Endometrium (tissue), 2 donors: Measurements from ENCODE around the gene THRSP.
"Not testable (repeated sequence)": the region's sequence is repeated elsewhere in the genome, so short reads cannot be mapped to it uniquely, and the experiment has no call there.

Source experiments
- FAIRE-seq: peaks from 2 replicates; lab custom pipeline; 2012; peaks lifted over from hg19 to GRCh38; lab: Jason Lieb, UNC
- donor health status: control.
- donor health status: control.

Gene THRSP, protein sequence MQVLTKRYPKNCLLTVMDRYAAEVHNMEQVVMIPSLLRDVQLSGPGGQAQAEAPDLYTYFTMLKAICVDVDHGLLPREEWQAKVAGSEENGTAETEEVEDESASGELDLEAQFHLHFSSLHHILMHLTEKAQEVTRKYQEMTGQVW

DNA sequence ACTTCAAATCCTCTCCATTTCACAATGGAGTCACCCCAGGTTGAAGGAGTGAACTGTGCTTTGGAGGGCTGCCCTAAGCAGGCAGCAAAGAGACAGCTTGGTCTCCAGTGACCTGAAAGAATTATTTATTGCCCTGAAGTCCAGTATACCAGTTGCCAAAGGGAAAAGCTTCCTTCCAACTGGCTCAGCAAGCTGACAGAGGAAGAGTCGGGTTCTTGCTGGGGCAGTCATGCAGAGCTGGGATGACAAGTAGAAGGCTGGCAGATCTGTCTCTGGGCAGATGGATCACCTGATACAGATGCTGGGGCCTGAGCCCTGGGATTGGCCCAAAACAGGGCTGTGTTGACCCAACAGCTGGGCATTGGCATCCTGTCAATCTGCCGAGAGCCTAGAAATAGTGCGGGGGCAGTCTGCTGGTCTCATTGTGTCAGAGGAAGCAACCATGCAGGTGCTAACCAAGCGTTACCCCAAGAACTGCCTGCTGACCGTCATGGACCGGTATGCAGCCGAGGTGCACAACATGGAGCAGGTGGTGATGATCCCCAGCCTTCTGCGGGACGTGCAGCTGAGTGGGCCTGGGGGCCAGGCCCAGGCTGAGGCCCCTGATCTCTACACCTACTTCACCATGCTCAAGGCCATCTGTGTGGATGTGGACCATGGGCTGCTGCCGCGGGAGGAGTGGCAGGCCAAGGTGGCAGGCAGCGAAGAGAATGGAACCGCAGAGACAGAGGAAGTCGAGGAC, at the start of gene THRSP:
THRSP (plus strand) TSS at position 422 of the 742 bp plus-strand sequence; CDS start at position 443, 21 bp downstream.
- FAIRE-seq: no peak

DNA sequence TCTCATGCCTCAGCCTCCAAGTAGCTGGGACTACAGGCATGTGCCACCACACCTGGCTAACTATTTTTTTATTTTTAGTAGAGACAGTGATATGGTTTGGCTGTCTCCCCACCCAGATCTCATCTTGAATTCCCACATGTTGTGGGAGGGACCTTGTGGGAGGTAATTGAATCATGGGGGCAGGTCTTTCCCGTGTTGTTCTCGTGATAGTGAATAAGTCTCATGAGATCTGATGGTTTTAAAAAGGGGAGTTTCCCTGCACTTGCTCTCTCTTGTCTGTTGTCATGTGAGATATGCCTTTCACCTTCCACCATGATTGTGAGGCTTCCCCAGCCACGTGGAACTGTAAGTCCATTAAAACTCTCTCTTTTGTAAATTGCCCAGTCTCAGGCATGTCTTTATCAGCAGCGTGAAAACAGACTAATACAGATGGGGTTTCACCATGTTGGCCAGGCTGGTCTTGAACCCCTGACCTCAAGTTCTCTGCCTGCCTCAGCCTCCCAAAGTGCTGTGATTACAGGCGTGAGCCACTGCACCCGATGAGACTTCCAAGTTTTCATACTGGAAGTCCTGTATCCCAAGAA, 48.6 kb upstream of the THRSP start:
- FAIRE-seq: not testable (repeated sequence)

DNA sequence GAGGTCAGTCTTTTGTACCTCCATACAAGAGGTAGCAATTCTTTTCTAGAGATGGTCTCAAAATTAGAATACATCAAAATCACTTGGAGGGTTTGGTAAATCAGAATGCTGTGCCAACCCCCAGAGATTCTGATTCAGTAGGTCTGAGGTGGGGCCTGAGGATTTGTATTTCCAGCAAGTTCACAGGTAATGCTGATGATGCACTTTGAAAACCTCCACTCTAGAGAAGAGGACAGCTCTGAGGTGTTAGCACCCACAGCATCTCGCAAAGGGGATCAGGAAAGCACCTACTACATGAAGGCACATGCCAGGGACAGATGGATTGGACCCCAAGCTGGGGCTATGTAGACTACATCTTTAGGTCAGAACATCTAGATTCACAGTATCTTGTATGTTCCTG, 47.8 kb upstream of the THRSP start:
- no peak for FAIRE-seq

DNA sequence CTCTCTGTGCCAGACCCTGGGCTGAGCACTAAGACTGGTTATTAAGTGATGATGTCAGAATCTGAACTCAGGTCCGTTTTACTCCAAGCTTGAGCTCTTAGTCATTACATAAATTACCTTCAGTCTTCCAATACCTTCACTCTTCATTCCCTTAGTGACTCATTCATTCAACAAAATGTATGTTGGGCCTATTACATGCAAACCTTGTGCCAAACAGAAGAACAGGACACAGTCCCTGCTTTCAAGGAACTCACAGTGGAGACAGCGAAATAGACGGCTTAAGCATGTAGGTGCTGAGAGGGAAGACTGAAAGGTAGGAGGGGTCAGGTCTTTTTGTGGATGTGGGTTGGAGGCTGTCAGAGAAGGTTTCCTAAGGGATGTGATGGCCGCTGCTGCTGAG, 43.9 kb upstream of the THRSP start:
- no peak for FAIRE-seq

DNA sequence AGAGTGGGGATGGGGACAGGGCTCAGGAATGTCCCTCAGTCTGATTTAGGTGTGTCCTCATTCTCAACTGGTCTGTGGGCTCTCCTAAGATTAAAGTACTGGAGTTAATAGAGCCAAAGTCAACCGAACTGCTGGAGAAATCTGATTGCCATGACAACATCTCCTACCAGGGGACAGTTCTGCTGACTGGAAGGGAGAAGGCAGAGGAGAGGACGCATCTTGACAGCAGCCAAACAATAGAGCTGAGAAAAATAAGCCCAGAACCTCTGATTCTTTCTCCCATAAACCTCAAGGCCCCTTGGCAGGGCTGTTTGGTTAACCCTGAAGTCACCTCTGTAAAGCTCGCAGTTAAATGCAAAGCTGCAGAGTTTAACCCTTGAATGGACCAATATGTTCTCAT, 43.4 kb upstream of the THRSP start:
- no peak for FAIRE-seq

DNA sequence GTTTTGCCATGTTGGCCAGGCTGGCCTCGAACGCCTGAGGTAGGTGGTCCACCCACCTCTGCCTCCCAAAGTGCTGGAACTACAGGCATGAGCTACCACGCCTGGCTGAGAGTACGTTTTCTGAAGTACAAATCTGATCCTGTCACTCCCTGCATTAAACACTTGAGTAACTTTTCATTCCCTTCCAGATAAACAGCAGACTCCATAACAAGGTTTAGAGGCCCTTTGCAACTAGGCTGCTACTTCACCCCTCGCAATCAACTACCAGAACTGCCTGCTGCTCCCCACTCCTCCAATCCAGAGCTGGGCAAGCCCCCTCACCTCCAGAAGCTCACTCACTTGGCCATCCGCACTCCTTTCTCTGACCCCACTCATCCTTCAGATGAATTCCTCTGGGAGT, 42.0 kb upstream of the THRSP start:
- no peak for FAIRE-seq

DNA sequence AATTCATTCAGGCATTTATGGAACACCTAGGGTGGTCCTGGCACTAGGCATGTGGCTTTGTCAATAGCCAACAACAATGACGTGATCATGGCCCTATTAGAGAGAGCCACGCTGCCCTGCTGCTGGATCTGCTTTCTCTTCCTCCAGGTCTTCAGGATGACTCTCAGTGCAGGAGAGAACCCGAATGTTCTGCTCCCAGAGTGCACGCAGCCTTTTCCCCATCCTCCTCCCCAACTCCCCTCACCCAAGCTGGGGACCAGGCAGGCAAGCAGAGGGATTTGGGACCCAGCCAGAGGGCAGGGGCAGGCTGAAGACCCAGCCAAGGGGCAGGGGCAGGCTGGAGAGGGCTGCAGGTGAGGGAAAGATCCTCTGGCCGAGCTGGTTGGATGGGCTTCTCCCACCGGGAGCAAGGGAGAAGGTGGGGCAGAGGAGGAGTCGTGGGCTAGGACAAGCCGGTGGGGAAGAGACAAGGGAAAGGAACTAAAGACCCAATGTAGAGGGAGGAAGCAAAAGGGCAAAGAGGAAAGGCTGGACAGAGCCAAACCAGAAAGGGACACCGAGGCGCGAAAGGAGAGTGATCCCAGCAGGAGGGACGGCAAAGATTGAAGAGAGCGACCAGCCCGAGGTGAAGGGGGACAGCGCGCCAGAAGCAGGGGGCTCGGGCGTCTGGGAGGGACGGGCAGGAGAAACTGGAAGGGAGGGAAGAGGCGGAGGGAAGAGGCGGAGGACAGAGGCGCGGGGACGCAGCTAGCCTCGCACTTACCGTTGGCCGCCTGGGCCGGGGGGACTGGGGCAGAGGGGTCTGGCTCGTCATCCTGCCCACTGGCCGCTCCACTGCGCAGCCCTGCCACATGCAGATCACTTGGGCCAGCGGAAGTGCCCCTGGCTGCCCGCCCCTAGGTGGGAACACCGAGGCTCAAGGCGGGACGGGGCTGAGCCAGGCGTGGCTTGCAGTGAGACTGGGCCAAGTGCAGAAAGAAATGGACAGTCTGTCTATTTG, 41.0 kb upstream of the THRSP start, which contains the start of gene KCTD14:
KCTD14 (minus strand) TSS at position 880 of the 1,000 bp plus-strand sequence; CDS start at position 853, 27 bp downstream.
- no peak for FAIRE-seq

DNA sequence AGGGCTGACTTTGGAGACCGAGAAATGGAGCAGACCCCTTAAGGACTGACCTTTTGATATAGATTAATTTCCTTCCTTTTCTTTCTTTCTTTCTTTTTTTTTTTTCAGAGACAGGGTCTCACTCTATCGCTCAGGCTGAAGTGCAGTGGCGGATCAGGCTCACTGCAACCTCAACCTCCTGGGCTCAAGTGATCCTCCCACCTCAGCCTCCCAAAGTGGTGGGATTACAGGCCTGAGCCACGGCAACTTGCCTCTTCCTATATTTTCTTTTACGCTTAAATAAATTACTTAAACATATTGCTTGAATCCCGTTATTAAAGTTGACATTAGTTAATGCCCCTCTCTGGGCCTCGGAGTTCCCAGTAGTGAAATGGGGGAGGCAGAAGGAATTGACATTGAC, 40.2 kb upstream of the THRSP start:
- FAIRE-seq: no peak

DNA sequence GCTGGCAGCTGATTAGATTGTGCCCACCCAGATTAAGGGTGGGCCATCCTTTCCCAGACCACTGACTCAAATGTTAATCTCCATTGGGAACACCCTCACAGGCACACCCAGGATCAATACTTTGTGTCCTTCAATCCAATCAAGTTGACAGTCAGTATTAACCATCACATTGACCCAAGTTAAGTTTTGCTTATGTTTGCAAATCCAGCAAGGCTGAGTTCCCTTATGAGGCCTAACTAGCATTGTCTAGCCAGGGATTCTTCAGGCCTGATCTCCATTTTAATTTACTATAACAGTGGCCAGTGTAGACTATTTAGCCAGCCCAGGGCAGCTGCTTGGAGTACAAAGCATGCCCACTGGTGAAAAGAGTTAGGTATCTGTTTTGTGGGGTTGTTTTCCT, 38.3 kb upstream of the THRSP start:
- no peak for FAIRE-seq

DNA sequence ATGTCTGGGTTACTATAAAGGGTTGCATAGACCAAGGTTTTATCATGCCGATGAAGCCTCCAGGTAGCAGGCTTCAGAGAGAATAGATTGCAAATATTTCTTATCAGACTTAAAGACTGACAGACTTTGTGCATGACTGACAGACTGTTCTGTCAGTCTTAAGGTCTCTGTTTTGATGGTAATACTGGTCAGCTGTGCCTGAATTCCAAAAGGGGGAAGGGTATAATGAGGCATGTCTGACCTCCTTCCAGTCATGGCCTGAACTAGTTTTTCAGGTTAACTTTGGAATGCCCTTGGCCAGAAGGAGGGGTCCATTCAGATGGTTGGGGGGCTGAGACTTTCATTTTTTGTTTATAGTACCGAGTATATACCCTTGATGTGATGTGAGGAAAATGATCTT, 35.9 kb upstream of the THRSP start:
- no peak for FAIRE-seq

DNA sequence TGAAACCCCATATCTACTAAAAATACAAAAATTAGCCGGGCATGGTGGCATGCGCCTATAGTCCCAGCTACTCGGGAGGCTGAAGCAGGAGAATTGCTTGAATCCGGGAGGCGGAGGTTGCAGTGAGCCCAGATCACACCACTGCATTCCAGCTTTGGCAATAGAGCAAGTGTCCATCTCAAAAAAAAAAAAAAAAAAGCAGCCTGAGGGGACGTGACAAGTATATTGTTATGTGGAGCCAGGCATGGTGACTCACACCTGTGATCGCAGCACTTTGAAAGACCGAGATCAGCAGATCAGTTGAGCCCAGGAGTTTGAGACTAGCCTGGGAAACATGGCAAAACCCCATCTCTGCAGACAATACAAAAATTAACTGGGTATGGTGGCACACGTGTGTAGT, 35.2 kb upstream of the THRSP start:
- not testable (repeated sequence) for FAIRE-seq

DNA sequence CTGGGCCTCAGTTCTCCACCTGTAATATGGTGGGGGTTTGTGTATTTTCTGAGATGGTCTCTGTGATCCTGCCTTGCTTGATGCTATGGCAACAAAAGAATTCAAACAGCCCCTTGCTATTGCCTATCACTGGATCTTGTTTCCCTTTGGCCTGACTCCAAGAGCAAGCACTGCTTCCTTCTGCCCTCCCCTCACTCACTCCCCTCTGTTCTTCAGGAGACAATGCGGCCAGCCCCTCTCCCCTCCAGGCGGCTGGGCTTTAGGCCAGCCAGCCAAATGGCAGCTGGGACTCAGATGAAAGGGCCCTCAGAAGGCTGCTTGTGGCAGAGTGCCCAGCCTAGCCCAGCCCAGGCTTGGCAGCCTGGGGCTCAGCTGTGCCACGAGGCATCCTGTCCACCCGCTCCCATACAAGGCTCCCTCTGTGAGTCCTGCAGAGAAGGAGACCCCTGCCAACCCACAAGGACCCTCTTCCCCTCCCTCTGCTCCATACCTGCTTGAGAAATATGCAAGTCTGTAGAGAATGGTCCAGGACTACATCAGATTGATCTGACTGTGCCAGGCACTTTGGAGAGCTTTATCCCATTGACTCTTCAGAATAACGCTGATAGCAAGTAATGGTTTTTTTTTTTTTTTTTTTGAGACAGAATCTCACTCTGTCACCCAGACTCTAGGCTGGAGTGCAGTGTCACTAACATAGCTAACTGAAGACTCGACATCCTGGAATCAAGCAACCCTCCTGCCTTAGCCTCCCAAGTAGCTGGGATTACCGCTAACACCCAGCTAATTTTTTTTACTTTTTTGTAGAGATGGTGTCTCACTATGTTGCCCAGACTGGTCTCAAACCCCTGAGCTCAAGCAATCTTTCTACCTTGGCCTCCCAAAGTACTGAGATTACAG, 33.0 kb upstream of the THRSP start:
- FAIRE-seq: peak; percentile 21

DNA sequence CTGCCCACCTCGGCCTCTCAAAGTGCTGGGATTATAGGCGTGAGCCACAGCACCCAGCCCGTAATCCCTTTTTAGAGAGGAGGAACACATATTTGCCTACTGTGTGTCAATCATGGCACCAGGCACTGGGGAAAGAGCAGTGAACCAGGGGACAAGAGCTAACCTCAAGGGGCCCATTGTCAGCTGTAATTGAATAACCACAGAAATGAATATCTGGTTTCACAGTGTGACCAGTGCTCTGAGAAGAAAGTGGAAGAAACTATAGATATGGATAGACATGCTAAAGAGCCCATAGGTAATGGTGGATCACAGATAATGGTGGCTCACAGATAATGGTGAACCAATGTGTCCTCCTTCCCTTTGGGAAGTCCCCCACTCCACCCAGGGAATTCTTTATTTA, 32.0 kb upstream of the THRSP start:
- FAIRE-seq: no peak

DNA sequence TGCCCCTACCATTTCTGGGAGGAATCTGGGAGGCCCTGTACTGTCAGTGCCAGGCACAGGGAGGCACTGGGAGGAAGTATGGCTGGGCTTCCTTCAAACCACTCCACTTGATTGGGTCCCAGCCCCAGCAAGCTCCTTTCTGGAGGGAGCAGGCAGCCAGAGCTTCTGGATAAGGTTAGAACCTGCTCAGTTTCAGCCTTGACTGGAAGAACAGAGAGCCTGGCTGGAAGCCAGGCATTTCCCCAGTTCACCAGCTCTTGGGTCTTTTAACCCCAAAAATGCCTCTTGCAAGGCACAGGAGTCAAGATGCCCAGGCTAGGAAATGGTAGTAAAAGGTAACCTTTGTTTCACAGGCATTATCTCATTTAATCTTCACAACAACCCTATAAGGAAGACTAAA, 31.6 kb upstream of the THRSP start:
- no peak for FAIRE-seq

DNA sequence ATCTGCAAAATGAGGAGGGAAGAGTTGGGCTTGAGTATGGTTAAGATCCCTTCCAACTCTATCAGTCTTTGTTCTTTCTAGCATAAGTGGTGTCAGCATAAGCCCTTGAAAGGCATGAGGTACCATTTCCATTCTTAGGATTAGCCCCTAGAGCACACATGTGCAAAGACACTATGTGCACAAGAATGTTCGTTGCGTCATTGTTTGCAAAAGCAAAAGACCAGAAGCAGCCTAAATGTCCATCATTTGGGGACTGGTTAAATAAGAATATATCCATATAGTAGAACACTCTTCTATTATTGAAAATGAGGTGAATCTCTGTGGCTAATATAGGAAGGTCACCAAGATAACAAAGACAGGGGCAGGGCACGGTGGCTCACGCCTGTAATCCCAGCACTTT, 30.6 kb upstream of the THRSP start:
- FAIRE-seq: no peak

DNA sequence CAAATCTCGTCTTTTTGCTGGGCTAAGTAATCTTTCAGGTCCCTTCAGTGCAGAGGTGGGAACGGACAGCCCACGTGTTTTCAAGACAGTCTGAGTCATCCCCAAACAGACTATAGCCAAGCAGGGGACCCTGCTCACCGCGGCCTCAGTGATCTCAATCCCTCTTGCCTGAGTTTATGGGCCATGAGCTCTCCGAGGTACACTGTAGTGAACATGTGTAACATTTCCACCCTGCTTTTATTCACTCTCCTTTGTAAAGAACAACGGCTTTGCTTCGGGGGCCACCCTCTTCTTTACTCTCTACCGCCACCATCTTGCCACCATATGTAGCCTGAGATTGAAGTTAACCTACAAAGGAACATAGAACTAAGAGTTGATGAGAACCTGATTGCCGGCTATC, 29.0 kb upstream of the THRSP start:
- FAIRE-seq: no peak

DNA sequence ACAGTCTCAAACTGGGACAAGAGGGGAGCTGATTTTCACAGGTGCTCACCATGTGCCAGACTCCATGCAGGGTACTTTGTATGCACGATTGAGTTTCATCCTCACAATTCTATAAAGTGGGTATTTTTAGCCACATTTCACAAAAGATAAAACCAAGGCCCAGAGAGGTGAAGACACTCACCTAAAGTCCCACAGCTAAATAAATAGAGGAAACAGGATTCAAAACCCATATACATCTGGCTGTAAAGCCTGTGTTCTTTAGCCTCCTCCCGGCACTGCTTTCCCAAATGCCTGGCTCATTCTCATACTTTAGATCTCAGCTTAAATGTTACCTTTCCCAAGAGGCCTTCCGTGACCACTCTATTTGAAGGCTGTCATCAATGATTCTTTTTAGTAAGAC, 27.3 kb upstream of the THRSP start:
- FAIRE-seq: no peak

DNA sequence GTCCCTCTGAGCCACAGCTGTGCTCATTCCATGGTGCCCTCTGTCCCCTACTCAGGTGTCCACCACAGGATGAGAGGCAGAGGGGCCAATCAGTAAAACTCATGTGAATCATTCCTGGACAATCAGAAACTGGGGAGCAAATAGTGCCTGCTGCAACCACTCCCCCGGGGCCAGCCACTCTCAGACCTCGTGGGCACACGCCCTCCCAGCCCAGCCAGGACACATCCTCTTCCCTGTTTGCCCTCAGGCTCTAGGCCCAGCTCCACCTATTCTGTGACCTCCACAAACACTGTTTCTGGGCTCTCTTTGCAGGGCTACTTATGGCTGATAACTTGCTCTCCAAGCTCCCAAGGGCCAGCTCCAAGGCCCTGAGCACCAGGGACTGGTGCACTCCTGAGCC, 26.6 kb upstream of the THRSP start:
- FAIRE-seq: no peak

DNA sequence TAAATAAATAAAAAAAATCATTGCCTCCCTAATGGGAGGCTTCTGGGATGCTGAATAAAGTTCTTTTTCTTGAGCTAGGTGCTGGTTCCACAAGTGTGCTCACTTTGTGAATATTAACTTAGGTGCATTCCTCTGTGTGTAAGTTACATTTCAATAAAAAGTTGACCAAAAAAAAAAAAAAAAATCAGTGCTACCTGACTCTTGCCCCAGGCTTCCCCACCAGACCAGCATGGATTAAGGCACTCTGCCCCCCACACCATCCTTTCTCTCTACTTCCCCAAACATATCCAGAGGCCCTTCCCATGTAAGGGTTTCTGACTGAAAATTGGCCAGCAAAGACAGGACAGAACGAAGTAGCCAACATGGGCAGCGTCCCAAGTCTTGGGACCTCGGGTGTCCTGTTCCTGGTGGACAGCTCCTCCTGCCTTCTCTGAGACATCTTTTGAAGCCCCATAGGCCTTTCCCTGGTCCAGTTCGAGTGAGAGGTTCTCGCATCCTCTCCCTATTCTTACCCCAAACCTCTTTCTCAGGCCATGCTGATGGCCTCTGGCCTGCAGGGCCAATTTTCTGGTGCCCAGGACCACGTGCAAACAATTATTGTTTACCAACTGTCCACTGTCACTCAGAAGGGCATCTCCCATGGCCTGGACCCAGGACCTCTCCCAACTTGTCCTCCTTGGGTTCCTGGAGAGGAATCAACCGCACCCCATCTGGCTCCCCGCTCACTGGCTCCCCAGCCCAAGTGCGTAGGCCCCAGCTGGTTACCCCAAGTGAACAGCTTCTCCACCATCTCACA, 25.6 kb upstream of the THRSP start:
- no peak for FAIRE-seq

DNA sequence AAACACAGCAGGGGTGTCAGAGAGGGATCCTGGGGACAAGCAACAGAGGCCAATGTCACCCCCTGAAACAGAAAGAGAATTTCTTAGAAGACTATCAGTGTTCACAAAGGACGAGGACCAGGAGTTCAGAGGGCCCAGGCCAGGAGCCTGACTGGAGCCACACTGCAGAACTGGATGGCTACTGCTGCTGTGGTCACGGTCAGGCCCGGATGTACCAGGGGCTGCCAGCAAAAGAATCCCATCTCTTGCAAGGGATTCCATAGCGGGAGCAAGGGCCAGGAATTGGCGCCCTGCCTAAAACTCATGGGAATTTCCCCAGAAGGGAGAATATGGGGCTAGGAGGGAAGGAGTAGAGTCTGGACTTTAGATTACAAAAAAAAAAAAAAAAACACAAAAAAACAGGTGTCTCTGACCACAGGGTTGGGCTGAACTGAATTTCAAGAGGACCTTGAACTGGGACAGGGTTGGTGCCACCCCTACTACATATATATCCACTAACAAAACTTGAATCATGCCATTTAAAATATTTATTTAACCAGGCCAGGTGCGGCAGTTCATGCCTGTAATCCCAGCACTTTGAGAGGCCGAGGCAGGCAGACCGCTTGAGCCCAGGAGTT, 24.9 kb upstream of the THRSP start:
- FAIRE-seq: no peak
